Tibial artery (tissue), 4 donors: Measurements from ENCODE around the gene WTAP.

ENCODE experiments used
- DNase-seq, 2 donors: peaks; one replicate each; pipeline ENCODE4 v3.0.0-alpha.2; 2019
- H3K27ac ChIP-seq, 2 donors: fragments of 200-600 bp; sonication (generic) in 1 of 2; 1 replicate in 1 of 2; 2 replicates in 1 of 2; pipeline ENCODE4 v1.5.1; 2018 to 2019; ENCODE audit warnings: mild to moderate bottlenecking in 1 of 2
- H3K27me3 ChIP-seq, 2 donors: fragments of 200-600 bp; sonication (generic) in 1 of 2; one replicate each; pipeline versions ENCODE4 v1.5.1 to v1.6.0; 2016 to 2019
- H3K36me3 ChIP-seq, 3 donors: fragments of 200-600 bp; sonication (generic) in 2 of 3; one replicate each; pipeline ENCODE4 v1.5.1; 2016 to 2019; ENCODE audit warnings: mild to moderate bottlenecking in 2 of 3
- H3K4me1 ChIP-seq, 4 donors: fragments of 200-600 bp; sonication (generic) in 2 of 4; 1 replicate in 3 of 4; 2 replicates in 1 of 4; pipeline ENCODE4 v1.5.1; 2016 to 2019
- H3K4me3 ChIP-seq, 2 donors: fragments of 200-600 bp; sonication (generic) in 1 of 2; 1 replicate in 1 of 2; 2 replicates in 1 of 2; pipeline ENCODE4 v1.5.1; 2018 to 2019; ENCODE audit warnings: mild to moderate bottlenecking in 2 of 2
- H3K9me3 ChIP-seq, 3 donors: fragments of 200-600 bp; sonication (generic) in 1 of 3; one replicate each; pipeline ENCODE4 v1.5.1; 2016 to 2019
- CTCF ChIP-seq, 2 experiments: fragments of 200-600 bp in 1 of 2; fragments of 450-650 bp in 1 of 2; IDR thresholded peaks; one replicate each; pipeline ENCODE4 v1.5.1; 2017 to 2019; ENCODE audit warnings: antibody characterized with exemption in 2 of 2, mild to moderate bottlenecking in 1 of 2, moderate library complexity in 1 of 2
- intact Hi-C: fragments of 100-400 bp; cut with DNase I; formaldehyde crosslinking; loops from one replicate; pipeline ENCODE4 v1.15.0; 2023; ENCODE audit warnings: low total_unique reads

The WTAP gene

GRCh38 chr6:159805440-159806020 is 78.2 kb downstream of the WTAP start:
- TF ChIP-seq CTCF (IDR thresholded peaks at IDR 0.05): no peak
- intact Hi-C loops: no loop called here

More at GRCh38 chr6:159805440-159806020, 78.2 kb downstream of the WTAP start:
- no peak overlapping the region for H3K27ac ChIP-seq
- H3K4me1 ChIP-seq: no peaks in the 10 kb centered on the region
- no peak overlapping the region for H3K4me3 ChIP-seq
- DNase-seq: no peak
- H3K27me3 ChIP-seq: no peaks in the 10 kb centered on the region
- H3K9me3 ChIP-seq: no peaks in the 10 kb centered on the region
- peaks cover 0 to 1% (median 1%) of the 10 kb centered on the region in 3 donors for H3K36me3 ChIP-seq
